Activated CD8-positive, alpha-beta memory T cell treated with anti-CD3 and anti-CD28 coated beads for 36 hours (primary cell): ENCODE measurements around the gene CROCC2. TPM values are rescaled to one million over a fixed set of nuclear protein-coding genes. Genes with fewer than 3 reads are reported as not detected.

ENCODE experiments used
- CTCF ChIA-PET: fragments of 350-600 bp; sonication (Branson Sonifier 250); formaldehyde crosslinking; loops from one replicate; lab custom pipeline; 2021; ENCODE audit warnings: antibody characterized with exemption; lab: Charles Lee
- POLR2A ChIA-PET: fragments of 350-600 bp; sonication (Branson Sonifier 250); formaldehyde crosslinking; loops from one replicate; lab custom pipeline; 2021; ENCODE audit warnings: antibody characterized with exemption; lab: Charles Lee
- total RNA-seq, 2 experiments: library from RNA; stranded (reverse); gene quantifications; one replicate each; pipeline ENCODE4 v1.2.3, GENCODE V29; 2021

The CROCC2 gene
- total RNA-seq, result not detected

DNA sequence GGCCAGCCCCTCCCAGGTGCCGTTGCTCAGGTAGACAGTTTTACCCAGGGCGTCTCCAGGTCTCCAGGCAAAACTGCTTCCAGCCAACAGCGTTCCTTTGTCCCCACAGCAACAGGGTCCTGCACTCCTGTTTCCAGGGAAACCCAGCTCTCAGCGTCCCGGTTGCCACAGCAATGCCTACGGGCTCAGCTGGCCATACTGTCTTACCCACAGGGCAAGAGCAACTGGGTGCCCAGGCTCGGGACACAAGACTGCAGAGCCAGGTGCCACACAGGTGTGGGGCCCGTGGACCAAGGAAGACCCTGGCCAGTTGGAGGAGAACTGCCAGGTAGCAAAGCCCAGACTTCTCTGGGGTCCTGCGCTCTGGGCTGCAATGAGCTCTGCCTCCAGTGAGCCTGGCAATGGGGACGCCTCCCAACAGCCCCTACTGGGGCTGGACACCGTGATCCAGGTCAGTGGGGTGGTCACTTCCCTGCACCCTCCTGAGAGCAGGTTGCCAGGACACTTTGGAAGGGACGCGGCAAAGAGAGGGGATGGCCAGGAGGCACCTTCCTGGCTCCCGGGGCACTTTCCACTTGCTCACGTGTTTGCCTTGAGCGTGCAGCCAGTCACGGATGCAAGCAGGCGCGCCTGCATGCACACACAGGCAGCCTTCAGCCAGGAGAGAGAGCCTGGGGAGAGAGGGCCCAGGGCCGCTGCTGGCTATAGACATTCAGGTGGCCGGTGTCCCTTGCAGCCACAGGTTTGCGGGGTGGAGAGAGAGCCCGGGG lies at the start of gene CROCC2:
Gene CROCC2 (plus strand): TSS at position 196 of the 770 bp plus-strand sequence. CDS start 178 bp downstream, at position 374.
- CTCF ChIA-PET, result no interaction called here

DNA sequence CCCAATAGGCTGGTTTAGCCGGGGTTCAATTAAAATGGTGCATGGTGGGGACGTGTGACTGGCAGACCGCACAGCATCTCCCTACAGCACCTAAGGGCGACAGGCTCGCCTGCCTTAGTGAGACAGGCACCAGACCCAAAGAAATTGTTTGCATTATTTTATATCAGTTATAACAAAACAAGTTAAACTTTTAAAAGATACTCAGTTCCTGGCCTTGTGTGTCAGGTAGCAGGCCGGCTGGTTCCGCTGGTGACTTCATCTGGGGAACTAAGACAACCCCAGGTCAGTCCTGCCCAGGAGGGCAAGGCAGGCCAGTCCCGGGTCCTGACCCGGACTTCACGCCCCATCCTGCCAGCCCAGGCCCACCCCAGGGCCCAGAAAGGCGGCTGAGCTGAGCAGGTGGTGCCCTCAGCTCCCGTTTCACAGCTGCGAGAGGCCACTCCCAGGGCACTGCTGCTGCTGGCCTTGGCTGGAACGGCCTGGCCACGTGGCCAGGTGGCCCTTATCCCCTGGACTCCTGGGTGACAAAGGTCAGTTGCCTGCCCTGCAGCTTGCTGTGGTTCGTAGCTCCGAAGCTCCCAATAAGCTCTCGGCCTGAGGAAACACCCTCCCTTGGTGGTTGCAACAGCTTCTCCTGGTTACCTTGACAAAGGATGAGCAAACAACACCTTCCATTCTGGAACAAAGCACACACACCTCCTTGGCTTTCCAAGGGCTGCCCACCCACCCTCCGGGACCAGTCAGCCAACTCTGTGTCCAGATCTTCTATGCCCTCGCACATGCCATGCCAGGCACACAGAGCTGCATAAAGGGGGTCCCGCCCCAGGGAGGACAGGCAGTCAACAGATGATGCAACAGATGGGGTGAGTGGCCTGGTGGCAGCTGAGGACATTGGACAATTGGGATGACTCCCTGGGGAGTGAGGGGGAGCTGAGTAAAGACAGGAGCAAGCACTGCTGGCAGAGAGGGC lies 48.8 kb upstream of the CROCC2 start:
- POLR2A ChIA-PET, result no interaction called here

More for the DNA sequence above, at the start of gene CROCC2:
- POLR2A ChIA-PET, result no interaction called here

DNA sequence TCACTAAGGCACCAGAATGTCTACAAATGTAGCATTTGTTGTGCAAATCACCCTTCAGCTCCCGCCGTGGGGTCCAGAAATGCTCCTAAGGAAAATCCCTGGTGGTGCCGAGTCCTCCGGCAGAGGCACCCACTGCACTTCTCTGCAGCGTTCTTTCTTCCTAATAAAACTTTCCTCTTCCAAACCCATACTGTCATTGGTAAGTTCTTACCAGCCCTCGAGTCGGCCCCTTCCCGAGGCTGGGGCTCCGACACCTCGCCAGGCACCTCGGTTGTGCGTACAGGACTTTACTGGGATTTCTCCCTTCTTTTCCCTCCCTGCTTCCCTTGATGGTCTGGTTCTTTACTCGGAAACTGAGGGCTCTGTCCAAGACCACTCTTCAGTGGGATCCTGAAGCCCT lies 47.8 kb upstream of the CROCC2 start:
- CTCF ChIA-PET, result no interaction called here

More for the DNA sequence above, 48.8 kb upstream of the CROCC2 start:
- CTCF ChIA-PET, result interaction anchor here (0.6 kb wide), 1 partner anchor 15 kb away, joined by 3 read pairs; no protein-coding TSS in a partner anchor

DNA sequence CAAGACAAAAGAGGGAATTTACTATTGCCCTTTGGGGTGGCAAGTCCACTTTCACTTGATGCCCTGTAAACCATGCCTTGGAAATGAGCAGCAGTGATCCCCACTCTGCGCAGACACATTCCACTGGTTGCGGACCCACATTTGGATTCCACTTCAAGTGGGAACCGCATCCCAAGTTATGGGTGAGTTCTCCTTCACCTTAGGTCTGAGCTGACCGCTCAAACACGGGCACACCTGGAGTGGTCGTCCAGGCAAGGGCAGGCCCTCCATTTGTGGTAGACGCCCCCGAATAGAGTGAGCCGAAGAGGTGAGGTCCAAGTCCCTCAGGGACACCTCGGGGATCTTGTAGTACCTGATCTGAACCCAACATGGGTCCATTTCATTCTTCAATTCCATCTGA lies 47.3 kb upstream of the CROCC2 start:
- ChIA-PET CTCF (no interaction called here), POLR2A (no interaction called here)

More for the DNA sequence above, 47.8 kb upstream of the CROCC2 start:
- POLR2A ChIA-PET, result no interaction called here

DNA sequence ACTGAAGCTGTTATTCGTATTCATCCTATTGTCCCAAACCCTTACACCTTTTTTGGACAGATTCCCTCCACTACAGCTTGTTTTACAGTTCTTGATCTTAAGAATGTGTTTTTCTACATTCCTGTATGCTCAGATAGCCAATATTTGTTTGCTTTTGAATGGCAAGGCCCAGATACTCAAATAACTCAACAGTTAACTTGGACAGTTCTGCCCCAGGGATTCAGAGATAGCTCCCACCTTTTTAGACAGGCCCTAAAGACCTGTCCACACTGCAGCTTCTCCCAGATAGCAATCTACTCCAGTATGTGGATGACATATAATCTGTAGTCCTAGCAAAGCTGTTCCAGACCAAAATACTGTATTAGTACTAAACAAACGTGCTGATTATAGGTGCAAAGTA lies 44.6 kb upstream of the CROCC2 start:
- POLR2A ChIA-PET, result no interaction called here
- CTCF ChIA-PET, result interaction anchor here (0.9 kb wide), 1 partner anchor 10 kb away, joined by 6 read pairs; no protein-coding TSS in a partner anchor

DNA sequence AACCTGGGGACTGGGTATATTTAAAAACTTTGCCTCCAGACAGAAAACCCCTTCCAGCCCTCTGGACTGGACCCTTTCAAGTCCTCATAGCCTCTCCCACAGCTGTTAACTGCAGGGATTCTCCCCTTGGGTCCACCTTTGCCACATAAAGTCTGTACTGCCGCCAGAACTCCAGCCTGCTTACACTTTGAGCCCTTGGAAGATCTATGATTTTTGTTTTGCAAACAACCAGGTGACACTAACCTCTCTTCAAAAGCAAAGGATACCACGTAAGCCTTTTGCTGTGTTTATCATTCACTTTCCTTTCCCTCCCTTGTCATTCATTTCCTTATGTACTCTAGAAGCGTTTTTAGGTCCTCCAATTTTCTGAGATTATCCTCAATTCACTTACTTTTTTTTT lies 41.7 kb upstream of the CROCC2 start:
- ChIA-PET CTCF (no interaction called here), POLR2A (no interaction called here)

DNA sequence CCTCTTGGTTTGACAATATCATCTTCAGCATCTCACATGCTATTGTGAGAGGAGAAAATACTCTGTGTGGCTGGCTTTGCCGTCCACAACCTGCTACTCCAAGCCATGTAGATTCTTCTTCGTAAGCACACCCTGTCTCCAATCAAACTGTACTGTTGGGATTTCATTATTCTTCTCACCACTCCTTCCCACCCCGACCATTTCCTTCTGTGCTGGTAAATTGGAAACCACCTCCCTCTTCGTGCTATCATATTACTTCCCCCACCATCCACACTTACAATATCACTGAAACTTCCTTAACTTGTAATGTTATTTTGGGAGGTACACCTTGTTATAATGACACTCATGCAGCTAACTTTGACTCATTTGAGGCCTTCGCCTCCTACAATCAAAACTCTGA lies 40.7 kb upstream of the CROCC2 start:
- ChIA-PET CTCF (interaction anchor here (0.7 kb wide), 1 partner anchor 60 kb away, joined by 4 read pairs; no protein-coding TSS in a partner anchor), POLR2A (no interaction called here)

DNA sequence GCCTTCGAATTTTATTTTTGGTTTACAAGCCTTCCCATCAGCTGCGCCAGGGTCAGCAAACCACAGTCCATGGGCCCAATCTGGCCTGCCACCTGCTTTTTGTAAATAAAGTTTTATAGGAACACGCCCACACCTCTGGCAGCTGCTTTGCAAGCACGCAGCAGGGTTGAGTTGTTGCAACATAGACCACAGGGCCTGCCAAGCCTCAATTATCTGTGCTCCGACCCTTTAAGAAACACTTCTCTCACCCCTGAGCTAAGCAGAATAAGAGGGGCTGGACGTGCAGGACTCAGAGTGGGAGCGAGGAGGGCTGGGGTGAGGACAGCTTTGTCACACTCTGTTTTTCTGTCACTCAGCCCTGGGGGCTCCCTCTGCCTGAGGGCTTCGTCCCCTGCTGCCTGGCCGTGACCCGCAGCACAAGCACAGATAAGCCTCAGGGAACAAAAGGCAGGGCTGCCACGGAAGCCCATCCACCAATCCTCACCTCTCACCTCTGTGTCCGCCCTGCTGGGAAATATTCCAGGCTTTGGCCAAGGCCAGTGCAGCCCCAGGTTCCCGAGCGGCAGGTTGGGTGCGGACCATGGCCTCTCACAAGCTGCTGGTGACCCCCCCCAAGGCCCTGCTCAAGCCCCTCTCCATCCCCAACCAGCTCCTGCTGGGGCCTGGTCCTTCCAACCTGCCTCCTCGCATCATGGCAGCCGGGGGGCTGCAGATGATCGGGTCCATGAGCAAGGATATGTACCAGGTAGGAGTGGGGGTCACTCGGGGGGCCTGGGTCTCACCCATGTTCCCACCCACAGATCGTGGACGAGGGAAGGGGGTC lies 37.6 kb upstream of the CROCC2 start, which contains the start of gene AGXT:
Gene AGXT (plus strand): TSS at position 539 of the 823 bp plus-strand sequence. CDS start 42 bp downstream, at position 581.
- POLR2A ChIA-PET, result no interaction called here
- CTCF ChIA-PET, result no interaction called here

DNA sequence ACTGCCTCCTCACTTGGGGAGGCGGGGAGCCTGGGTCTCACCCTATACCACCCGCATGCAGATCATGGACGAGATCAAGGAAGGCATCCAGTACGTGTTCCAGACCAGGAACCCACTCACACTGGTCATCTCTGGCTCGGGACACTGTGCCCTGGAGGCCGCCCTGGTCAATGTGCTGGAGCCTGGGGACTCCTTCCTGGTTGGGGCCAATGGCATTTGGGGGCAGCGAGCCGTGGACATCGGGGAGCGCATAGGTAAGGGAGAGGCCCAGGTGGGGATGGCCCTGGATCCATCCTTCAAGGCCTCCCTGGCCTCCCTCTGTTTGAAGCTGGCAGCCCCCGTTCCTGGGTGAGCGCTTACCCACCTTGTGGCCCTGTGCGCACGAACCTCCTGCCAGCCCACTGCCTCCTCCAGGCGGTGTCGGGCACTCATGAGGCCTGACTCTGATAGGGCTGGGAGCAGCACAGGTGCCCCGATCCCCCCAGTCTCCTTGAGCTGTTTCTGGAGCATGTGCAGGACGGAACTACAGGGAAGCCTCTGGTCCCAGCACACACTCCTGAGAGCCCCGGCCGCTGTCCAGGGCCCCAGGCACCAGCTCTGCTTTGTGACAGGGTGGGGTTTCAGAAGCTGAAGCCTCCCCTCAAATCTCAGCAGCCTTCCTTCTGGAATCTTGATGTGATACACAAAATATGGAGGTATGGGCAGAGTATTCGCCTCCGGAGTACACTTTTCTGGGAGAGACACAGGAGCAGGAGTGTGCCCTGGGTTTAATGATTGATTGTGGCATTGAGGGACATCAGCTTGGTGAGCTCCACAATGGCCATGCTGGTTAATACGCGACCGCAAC lies 36.8 kb upstream of the CROCC2 start:
- ChIA-PET POLR2A (no interaction called here), CTCF (no interaction called here)

DNA sequence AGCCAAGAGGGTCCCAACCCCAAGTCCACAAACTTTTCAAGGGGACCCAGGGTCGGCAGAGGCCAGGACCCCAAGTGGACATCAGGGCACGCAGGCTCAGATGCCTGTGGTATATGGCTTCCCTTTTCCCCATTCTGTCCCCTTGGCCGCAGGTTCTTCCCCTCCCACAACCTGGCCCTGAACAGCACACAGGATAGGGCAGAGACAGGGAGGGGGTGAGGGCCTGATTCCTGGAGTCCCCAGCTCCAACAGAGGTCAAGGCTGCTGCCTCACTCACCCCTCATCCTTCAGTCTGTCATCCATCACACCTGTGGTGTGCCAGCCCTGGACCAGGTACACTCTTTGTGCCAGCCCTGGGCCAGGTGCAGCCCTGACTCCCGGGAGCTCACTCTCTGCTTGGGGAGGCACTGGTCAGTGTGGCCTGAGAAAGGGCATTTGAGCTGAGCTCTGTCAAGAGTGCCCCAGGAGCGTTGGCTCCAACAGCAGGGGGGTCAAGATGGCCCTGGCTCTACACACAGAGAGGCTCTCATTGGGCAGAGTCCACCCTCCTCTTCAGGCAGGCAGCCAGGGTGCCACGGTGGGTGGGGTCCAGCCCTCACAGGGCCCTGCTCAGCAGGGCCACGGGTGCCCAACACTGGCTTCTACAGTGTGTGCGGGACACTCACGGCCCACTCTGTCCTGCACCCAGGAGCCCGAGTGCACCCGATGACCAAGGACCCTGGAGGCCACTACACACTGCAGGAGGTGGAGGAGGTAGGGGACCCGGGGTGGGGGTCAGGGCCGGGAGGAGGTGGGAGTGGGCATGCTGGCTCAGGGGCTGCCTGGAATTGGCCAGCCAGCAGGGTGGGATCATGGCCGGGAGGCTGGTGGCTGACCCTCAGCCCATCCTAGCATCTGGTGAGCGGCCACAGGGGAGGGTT lies 35.9 kb upstream of the CROCC2 start:
- CTCF ChIA-PET, result no interaction called here
- POLR2A ChIA-PET, result no interaction called here

DNA sequence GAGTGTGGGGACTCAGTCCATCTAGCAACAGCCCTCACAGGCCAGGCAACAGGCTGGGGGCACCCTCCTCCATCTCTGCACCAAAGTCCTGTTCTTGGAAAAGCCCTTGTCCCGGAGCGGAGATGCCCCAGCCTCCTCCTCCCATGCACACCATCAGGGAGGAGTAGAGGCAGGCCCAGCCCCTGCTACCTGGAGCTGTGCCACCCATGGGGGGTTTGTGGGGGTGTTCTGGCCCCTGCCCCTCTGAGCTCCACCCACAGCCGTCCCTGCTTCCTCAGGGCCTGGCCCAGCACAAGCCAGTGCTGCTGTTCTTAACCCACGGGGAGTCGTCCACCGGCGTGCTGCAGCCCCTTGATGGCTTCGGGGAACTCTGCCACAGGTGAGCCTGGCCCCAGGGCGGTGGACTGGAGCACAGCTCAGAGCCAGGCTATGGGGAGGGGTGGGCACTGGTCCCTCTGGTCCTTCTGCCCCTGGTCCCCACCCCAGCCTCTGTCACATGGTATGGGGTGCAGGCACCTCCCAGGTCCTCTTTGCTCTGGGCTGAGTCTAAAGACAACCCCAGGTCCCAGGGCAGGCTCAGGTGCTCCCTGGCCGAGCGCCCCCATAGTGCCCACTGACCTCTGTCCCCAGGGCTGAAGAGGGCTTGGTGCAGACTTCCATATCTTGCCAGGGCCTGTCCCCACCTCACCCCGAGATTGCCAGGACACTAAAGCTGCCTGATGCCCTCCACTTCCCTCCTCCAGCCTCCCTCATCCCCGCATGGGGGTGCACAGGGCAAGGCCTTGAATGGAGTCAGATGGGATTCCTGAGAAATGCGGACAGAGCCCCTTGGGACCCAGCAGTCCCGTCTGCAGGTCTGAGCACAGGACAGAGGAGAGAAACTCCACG lies 34.8 kb upstream of the CROCC2 start:
- POLR2A ChIA-PET, result no interaction called here
- CTCF ChIA-PET, result no interaction called here

DNA sequence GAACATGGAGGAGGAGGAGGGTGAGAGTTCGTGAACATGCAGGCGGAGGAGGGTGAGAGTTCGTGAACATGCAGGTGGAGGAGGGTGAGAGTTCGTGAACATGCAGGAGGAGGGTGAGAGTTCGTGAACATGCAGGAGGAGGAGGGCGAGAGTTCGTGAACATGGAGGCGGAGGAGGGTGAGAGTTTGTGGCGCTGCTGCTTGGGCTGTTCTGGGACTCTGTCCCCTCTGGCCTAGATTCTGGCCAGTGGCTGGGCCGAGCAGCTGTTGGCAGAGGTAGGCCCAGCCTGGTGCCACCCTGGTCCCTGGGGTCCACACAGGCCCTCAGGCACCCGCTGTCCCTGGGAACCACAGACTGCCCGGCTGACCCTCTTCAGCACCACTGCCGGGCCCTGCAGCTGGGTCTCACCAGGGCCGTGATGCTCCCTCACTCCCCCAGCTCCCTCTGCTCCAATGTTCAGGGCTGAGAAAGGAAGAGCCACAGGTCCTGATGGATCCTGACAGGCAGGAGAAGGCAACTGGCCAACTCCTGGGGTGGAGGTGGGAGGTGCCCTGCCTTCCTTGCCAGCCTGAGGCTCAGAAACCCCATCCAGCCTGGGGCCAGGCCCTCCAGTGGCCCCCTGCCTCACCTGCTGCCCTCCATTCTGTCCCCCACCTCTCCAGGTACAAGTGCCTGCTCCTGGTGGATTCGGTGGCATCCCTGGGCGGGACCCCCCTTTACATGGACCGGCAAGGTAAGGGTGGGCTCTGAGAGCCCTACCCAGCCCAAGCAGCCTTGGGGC lies 33.6 kb upstream of the CROCC2 start:
- ChIA-PET POLR2A (no interaction called here), CTCF (no interaction called here)

DNA sequence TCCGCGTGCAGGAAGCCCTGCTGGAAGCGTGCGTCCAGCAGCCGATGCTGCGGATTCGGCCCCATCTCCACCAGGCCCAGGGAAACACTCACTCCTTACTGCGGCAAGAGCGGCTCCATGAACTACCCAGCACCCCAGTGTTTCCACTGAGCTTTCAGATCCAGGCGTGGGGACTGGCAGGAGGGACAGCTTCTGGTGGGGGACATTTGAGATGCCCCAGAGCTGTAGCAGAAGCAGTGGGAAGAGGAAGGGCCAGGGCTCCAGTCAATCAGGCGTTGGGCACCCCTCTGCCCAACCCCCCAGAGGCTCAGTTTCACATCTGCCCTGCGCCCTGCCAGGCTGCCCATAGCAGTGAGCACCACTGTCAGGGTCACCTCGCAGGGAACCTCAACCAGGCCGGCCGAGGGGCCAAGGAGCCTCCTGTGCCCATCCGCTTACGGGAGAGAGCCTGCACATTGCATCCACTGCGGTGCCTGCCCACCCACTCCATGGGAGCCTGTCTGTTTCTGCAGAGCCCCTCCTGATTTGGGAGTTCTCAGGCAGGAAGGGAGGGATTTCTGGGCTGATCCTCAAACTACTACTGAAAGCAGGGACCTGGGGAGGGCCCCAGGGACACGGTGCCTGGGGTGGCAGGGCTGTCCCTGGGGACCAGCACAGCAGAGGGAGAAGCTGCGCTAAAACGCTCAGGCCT lies 32.9 kb upstream of the CROCC2 start:
- CTCF ChIA-PET, result no interaction called here
- POLR2A ChIA-PET, result no interaction called here

DNA sequence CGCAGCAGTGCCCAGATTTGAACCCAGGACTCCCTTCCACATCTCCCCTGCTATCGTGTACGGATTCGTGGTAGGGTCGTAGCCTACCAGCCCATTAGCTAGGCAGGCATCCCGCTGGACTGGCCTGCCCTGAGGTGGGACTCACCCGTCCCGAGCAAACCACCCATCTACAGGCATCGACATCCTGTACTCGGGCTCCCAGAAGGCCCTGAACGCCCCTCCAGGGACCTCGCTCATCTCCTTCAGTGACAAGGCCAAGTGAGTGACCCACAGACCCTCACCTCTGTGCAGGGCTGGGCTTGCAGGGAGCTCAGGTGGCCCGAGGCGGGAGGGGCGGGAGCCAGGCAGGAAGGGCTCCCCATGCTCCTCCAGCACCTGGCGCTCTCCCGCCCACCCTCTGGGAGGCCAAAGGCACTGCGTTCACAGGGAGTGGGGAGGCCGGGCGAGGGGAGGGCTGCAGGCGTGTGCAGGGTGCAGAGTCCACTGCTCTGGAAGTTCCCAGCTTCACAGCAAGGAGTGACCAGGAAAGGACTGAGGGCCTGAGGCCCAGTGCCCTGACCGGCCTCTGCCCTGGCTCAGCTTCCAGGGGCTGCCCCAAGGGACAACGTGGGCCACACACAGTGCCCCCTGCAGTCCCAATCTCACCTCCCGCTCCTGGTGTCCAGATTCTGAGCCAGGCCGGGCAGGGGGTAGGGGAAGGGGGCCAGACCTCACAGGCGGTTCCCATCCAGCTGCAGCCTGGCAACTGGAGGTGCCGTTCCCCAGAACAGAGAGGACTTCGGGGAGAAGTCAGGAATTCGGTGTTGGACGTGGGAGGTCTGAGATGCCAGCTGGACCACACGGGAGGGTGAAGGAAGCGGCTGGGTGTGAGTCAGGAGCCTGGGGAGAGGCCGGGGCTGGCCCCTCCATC lies 32.1 kb upstream of the CROCC2 start:
- ChIA-PET POLR2A (no interaction called here), CTCF (no interaction called here)
